OCI-LY1 (cell line): ENCODE measurements around the gene PLEKHM3.
"Not testable (repeated sequence)": the region's sequence is repeated elsewhere in the genome, so short reads cannot be mapped to it uniquely, and the experiment has no call there.

Experiments used
- H2AFZ ChIP-seq: fragments of 200-600 bp; sonication (generic), shearing (Covaris generic); 2 replicates; pipeline ENCODE4 v1.6.0; 2014; ENCODE audit warnings: antibody characterized with exemption, mild to moderate bottlenecking, low read length
- H3F3A ChIP-seq: fragments of 200-600 bp; sonication (generic), shearing (Covaris generic); 2 replicates; pipeline ENCODE4 v1.6.0; 2014; ENCODE audit warnings: mild to moderate bottlenecking, antibody characterized with exemption, low read length, moderate library complexity; ENCODE audit not compliant: insufficient read depth
- H3K27ac ChIP-seq: fragments of 200-600 bp; sonication (generic); 2 replicates; pipeline ENCODE4 v1.5.1; 2014; ENCODE audit warnings: low read length, mixed run types, mild to moderate bottlenecking, low read depth; ENCODE audit not compliant: poor library complexity, severe bottlenecking
- H3K27me3 ChIP-seq: fragments of 200-600 bp; sonication (generic); 2 replicates; pipeline ENCODE4 v1.6.0; 2014; ENCODE audit warnings: antibody characterized with exemption, mild to moderate bottlenecking, low read length, moderate library complexity; ENCODE audit not compliant: insufficient read depth
- H3K36me3 ChIP-seq: fragments of 200-600 bp; sonication (generic); 2 replicates; pipeline ENCODE4 v1.6.1; 2014; ENCODE audit warnings: mild to moderate bottlenecking, antibody characterized with exemption, low read length, moderate library complexity, mixed read lengths; ENCODE audit not compliant: insufficient read depth
- H3K4me1 ChIP-seq: fragments of 200-600 bp; sonication (generic); 2 replicates; pipeline ENCODE4 v1.5.1; 2014; ENCODE audit warnings: mild to moderate bottlenecking, low read length, moderate library complexity; ENCODE audit not compliant: insufficient read depth, severe bottlenecking
- H3K4me2 ChIP-seq: fragments of 200-600 bp; sonication (generic), shearing (Covaris generic); 2 replicates; pipeline ENCODE4 v1.6.1; 2014; ENCODE audit warnings: low read length
- H3K4me3 ChIP-seq: fragments of 200-600 bp; sonication (generic); 2 replicates; pipeline ENCODE4 v1.5.1; 2014; ENCODE audit warnings: low read length, low read depth, mild to moderate bottlenecking, mixed read lengths; ENCODE audit not compliant: poor library complexity, severe bottlenecking
- H3K79me2 ChIP-seq: fragments of 200-600 bp; shearing (Covaris generic); 2 replicates; pipeline ENCODE4 v1.6.1; 2016; ENCODE audit warnings: mixed run types, low read length, mixed read lengths; ENCODE audit not compliant: insufficient read depth
- H3K9ac ChIP-seq: fragments of 200-600 bp; sonication (generic), shearing (Covaris generic); 2 replicates; pipeline ENCODE4 v1.6.1; 2014; ENCODE audit warnings: mild to moderate bottlenecking, low read length, mixed read lengths
- H3K9me2 ChIP-seq: fragments of 200-600 bp; sonication (generic), shearing (Covaris generic); 2 replicates; pipeline ENCODE4 v1.6.1; 2014; ENCODE audit warnings: low read depth, mild to moderate bottlenecking, low read length, mixed read lengths
- H3K9me3 ChIP-seq: fragments of 200-600 bp; shearing (Covaris generic); 2 replicates; pipeline ENCODE4 v1.6.1; 2014; ENCODE audit warnings: low read length, mixed read lengths
- H4K20me1 ChIP-seq: fragments of 200-600 bp; sonication (generic), shearing (Covaris generic); 2 replicates; pipeline ENCODE4 v1.6.0; 2016; ENCODE audit warnings: mild to moderate bottlenecking, low read length; ENCODE audit not compliant: insufficient read depth
- EZH2 ChIP-seq: fragments of 200-600 bp; sonication (generic), shearing (Covaris generic); IDR thresholded peaks from 2 replicates; pipeline ENCODE4 v1.8.0; 2017; ENCODE audit warnings: borderline replicate concordance, mixed run types, mild to moderate bottlenecking, antibody characterized with exemption, low read length, moderate library complexity, mixed read lengths
- TF ChIP-seq, protein P1 (sequence below): fragments of 200-600 bp; sonication (generic), shearing (Covaris generic); IDR thresholded peaks from 2 replicates; pipeline ENCODE4 v1.5.1; 2017; ENCODE audit warnings: mild to moderate bottlenecking, antibody characterized with exemption, low read length, moderate library complexity, mixed read lengths

PLEKHM3 gene

GRCh38 chr2:207812726-207813080, 212.6 kb downstream of the PLEKHM3 start:
- TF ChIP-seq, protein P1, sequence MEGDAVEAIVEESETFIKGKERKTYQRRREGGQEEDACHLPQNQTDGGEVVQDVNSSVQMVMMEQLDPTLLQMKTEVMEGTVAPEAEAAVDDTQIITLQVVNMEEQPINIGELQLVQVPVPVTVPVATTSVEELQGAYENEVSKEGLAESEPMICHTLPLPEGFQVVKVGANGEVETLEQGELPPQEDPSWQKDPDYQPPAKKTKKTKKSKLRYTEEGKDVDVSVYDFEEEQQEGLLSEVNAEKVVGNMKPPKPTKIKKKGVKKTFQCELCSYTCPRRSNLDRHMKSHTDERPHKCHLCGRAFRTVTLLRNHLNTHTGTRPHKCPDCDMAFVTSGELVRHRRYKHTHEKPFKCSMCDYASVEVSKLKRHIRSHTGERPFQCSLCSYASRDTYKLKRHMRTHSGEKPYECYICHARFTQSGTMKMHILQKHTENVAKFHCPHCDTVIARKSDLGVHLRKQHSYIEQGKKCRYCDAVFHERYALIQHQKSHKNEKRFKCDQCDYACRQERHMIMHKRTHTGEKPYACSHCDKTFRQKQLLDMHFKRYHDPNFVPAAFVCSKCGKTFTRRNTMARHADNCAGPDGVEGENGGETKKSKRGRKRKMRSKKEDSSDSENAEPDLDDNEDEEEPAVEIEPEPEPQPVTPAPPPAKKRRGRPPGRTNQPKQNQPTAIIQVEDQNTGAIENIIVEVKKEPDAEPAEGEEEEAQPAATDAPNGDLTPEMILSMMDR, result no peak
- no peak for TF ChIP-seq EZH2
- no peaks in the 10 kb centered on the region for H4K20me1 ChIP-seq
- peaks cover 7% of the 10 kb centered on the region for H3K4me1 ChIP-seq
- H3K79me2 ChIP-seq, result no peaks in the 10 kb centered on the region
- H3K36me3 ChIP-seq, result no peaks in the 10 kb centered on the region
- H3K9ac ChIP-seq, result no peak overlapping the region
- H3K4me2 ChIP-seq, result no peak overlapping the region
- H3K27ac ChIP-seq, result no peak overlapping the region
- H3K9me2 ChIP-seq, result no peaks in the 10 kb centered on the region
- H3F3A ChIP-seq, result no peaks in the 10 kb centered on the region
- no peak overlapping the region for H2AFZ ChIP-seq
- no peaks in the 10 kb centered on the region; the same call in 1 of the 2 replicates for H3K27me3 ChIP-seq
- no peaks in the 10 kb centered on the region for H3K9me3 ChIP-seq
- H3K4me3 ChIP-seq, result no peak overlapping the region

- H3K9ac ChIP-seq, result no peak overlapping the region
- H3K36me3 ChIP-seq, result no peaks in the 10 kb centered on the region
- no peaks in the 10 kb centered on the region for H3K9me2 ChIP-seq
- H3K27me3 ChIP-seq, result no peaks in the 10 kb centered on the region; the same call in 1 of the 2 replicates
- H3K9me3 ChIP-seq, result no peaks in the 10 kb centered on the region
- no peak overlapping the region for H3K4me3 ChIP-seq
- H3K79me2 ChIP-seq, result no peaks in the 10 kb centered on the region
- no peaks in the 10 kb centered on the region for H4K20me1 ChIP-seq
- H3K27ac ChIP-seq, result no peak overlapping the region
- no peak overlapping the region for H2AFZ ChIP-seq
- peaks cover 7% of the 10 kb centered on the region for H3K4me1 ChIP-seq
- H3K4me2 ChIP-seq, result no peak overlapping the region
- TF ChIP-seq, protein P1, result no peak
- TF ChIP-seq EZH2, result no peak
- no peaks in the 10 kb centered on the region for H3F3A ChIP-seq
Measured at GRCh38 chr2:207812058-207812725, 213.1 kb downstream of the PLEKHM3 start.

DNA sequence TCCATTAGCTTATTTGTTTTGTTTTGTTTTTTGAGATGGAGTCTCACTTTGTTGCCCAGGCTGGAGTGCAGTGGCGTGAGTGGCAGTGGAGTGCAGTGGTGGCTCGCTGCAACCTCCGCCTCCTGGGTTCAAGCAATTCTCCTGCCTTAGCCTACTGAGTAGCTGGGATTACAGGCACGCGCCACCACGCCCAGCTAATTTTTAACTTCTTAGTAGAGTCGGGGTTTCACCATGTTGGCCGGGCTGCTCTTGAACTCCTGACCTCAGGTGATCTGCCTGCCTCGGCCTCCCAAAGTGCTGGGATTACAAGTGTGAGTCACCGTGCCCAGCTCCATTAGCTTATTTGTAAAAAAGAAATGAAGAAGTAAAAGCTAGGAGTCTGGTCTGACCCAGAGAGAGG, 213.7 kb downstream of the PLEKHM3 start:
- not testable (repeated sequence) for H3K27ac ChIP-seq, H3F3A ChIP-seq, H4K20me1 ChIP-seq, H3K9me2 ChIP-seq, H3K27me3 ChIP-seq, H3K9ac ChIP-seq, H3K4me3 ChIP-seq, H3K9me3 ChIP-seq, H2AFZ ChIP-seq, H3K36me3 ChIP-seq, H3K4me2 ChIP-seq, H3K79me2 ChIP-seq, H3K4me1 ChIP-seq

DNA sequence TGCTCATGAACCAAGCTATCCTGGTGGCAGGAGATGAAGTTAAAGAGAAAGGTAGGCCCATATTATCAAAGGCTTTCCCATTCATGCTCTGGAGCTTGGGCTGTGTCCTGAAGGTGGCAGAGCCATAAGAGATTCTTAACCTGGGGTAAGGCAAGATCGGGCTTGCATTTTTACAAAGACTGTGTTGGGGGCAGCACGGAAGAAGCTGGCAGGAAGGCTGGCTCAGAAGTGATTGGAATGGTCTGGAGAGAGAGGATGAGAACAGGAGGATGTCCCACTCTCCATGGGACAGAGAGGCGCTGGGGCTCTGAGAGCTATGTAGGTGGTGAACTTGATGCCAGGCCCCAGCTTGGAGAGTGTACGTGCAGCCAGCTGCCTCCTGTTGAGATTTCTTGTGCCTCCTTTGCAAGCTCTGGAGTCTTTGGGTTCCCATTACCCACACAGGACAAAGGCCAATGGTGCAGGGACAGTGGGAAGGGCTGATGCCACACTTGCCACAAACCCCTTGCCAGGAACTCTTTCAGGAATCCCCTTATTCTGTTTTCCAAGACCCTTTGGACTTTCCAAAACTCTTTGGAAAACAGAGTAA, 215.0 kb downstream of the PLEKHM3 start:
- Histone ChIP-seq H2AFZ (no peak overlapping the region), H3K4me1 (peaks cover 7% of the 10 kb centered on the region)

More for the DNA sequence above, 215.0 kb downstream of the PLEKHM3 start:
- Histone ChIP-seq H3K4me2 (peak overlapping the region; percentile 37; the same call in 1 of the 2 replicates), H3K27me3 (no peaks in the 10 kb centered on the region; the same call in 1 of the 2 replicates), H3K9ac (no peak overlapping the region), H4K20me1 (no peaks in the 10 kb centered on the region), H3K9me2 (no peaks in the 10 kb centered on the region), H3K9me3 (no peaks in the 10 kb centered on the region), H3K79me2 (no peaks in the 10 kb centered on the region), H3K27ac (no peak overlapping the region), H3K4me3 (no peak overlapping the region), H3K36me3 (no peaks in the 10 kb centered on the region), H3F3A (no peaks in the 10 kb centered on the region)
- no peak for TF ChIP-seq EZH2
- TF ChIP-seq, protein P1, result no peak
